ENCODE data around the gene WDR93.

WDR93 gene

GRCh38 chr15:89690276-89691218 lies at the start of gene WDR93, which contains the start of gene PEX11A:
TSS of gene WDR93 (plus strand) at chr15:89690811. CDS start at chr15:89701747, 10,936 bp downstream.
TSS of gene PEX11A (minus strand) at chr15:89690754. CDS start at chr15:89690632, 122 bp downstream.
- DNase-seq, result peak; percentile 87

- DNase-seq, result no peak
Observed at GRCh38 chr15:89641053-89641452, 49.6 kb upstream of the WDR93 start.

GRCh38 chr15:89642106-89642505 lies 48.5 kb upstream of the WDR93 start:
- no peak for DNase-seq

- no peak for DNase-seq
Observed at GRCh38 chr15:89645680-89646079, 44.9 kb upstream of the WDR93 start.

- DNase-seq, result no peak
Observed at GRCh38 chr15:89646416-89647141, 44.0 kb upstream of the WDR93 start.

GRCh38 chr15:89647191-89647851 lies 43.3 kb upstream of the WDR93 start:
- peak; percentile 80 for DNase-seq

GRCh38 chr15:89648106-89649012 lies 42.3 kb upstream of the WDR93 start:
- DNase-seq, result no peak

- no peak for DNase-seq
Observed at GRCh38 chr15:89649013-89649625, 41.5 kb upstream of the WDR93 start.

GRCh38 chr15:89649716-89650115 lies 40.9 kb upstream of the WDR93 start:
- DNase-seq, result no peak

GRCh38 chr15:89652131-89652530 lies 38.5 kb upstream of the WDR93 start:
- no peak for DNase-seq

- no peak for DNase-seq
Observed at GRCh38 chr15:89652666-89653065, 37.9 kb upstream of the WDR93 start.

GRCh38 chr15:89653578-89653977 lies 37.0 kb upstream of the WDR93 start:
- no peak for DNase-seq

- no peak for DNase-seq
Observed at GRCh38 chr15:89654301-89654761, 36.3 kb upstream of the WDR93 start.

- DNase-seq, result peak; percentile 45
Observed at GRCh38 chr15:89654847-89655805, 35.5 kb upstream of the WDR93 start, which contains the start of gene KIF7. TSS of gene KIF7 (minus strand) at chr15:89655467. CDS start at chr15:89652930, 2,537 bp downstream.

GRCh38 chr15:89656116-89656815 lies 34.3 kb upstream of the WDR93 start:
- no peak for DNase-seq

- DNase-seq, result no peak
Observed at GRCh38 chr15:89657686-89658200, 32.9 kb upstream of the WDR93 start.

GRCh38 chr15:89659295-89659694 lies 31.3 kb upstream of the WDR93 start:
- DNase-seq, result no peak

- no peak for DNase-seq
Observed at GRCh38 chr15:89660556-89660955, 30.1 kb upstream of the WDR93 start.
